ENCODE data around the gene C1orf87.

Gene C1orf87

DNA sequence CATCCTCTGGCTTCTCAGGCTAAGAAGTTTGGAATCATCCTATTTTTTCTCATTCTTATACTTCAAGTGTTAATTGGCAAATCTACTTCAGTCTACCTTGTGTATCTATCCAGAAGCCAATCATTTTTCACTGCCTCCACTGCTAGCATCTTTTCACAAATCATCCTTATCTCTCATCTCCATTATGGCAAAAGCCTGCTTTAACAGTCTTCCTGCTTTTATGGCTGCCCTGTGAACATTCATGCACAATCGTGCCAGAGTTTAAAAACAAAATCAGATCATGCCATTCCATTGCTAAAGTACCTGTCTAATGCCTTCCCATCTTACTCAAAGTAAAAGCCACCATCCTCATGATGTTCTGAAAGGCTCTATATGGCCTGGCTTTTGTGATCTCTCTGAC is 127.8 kb downstream of the C1orf87 start:
- no peak for DNase-seq

All from stimulated activated naive CD4-positive, alpha-beta T cell (primary cell).